GM12878 (cell line): Measurements from ENCODE around the gene MYLIP. TPM values are rescaled to one million over a fixed set of nuclear protein-coding genes. Genes with fewer than 3 reads are reported as not detected.

Experiments used
- BACH1 ChIP-seq: fragments of 450-650 bp; IDR thresholded peaks from 2 replicates; pipeline ENCODE4 v1.6.1; 2017; ENCODE audit warnings: mild to moderate bottlenecking, borderline replicate concordance
- BHLHE40 ChIP-seq, 2 experiments: fragments of 450-650 bp in 1 of 2; IDR thresholded peaks; 2 replicates each; pipeline ENCODE4 v1.6.1; 2011 to 2017; ENCODE audit warnings: low read depth in 2 of 2, borderline replicate concordance in 1 of 2, improper control_type of control experiment in 1 of 2, low read length in 1 of 2, mild to moderate bottlenecking in 1 of 2
- CBX3 ChIP-seq: fragments of 200-600 bp; sonication (generic); IDR thresholded peaks from 2 replicates; pipeline ENCODE4 v1.6.1; 2016; ENCODE audit warnings: low read depth, borderline replicate concordance
- JUND ChIP-seq: IDR thresholded peaks from 2 replicates; pipeline ENCODE4 v1.6.1; 2012; ENCODE audit warnings: low read depth, mild to moderate bottlenecking, low read length, improper control_type of control experiment, moderate library complexity
- LARP7 ChIP-seq: fragments of 450-650 bp; IDR thresholded peaks from 2 replicates; pipeline ENCODE4 v1.6.1; 2017; ENCODE audit warnings: mild to moderate bottlenecking
- NR2C2 ChIP-seq: IDR thresholded peaks from 2 replicates; pipeline ENCODE4 v1.6.1; 2011; ENCODE audit warnings: borderline replicate concordance, low read depth; ENCODE audit not compliant: control insufficient read depth, insufficient read length
- PRDM15 ChIP-seq: fragments of 450-650 bp; formaldehyde crosslinking; IDR thresholded peaks from 2 replicates; pipeline ENCODE4 v1.4.0; 2020; ENCODE audit warnings: mild to moderate bottlenecking, moderate library complexity
- RAD51 ChIP-seq: fragments of 450-650 bp; IDR thresholded peaks from 2 replicates; pipeline ENCODE4 v1.6.1; 2016; ENCODE audit warnings: moderate library complexity, mild to moderate bottlenecking, inconsistent platforms
- RELB ChIP-seq: fragments of 450-650 bp; IDR thresholded peaks from 2 replicates; pipeline ENCODE4 v1.6.1; 2017; ENCODE audit warnings: low read depth, mild to moderate bottlenecking, moderate library complexity
- RFX5 ChIP-seq: IDR thresholded peaks from 2 replicates; pipeline ENCODE4 v1.6.1; 2011; ENCODE audit warnings: low read depth, low read length, improper control_type of control experiment
- SUZ12 ChIP-seq: fragments of 200-600 bp; sonication (generic); IDR thresholded peaks from one replicate; pipeline ENCODE4 v1.6.1; 2018; ENCODE audit warnings: antibody characterized with exemption, mild to moderate bottlenecking; ENCODE audit not compliant: unreplicated experiment
- TCF12 ChIP-seq: IDR thresholded peaks from 2 replicates; pipeline ENCODE4 v1.6.1; 2011; ENCODE audit warnings: low read depth, mild to moderate bottlenecking, low read length
- YY1 ChIP-seq: IDR thresholded peaks from 2 replicates; pipeline ENCODE4 v1.6.1; 2011; ENCODE audit warnings: low read depth, mild to moderate bottlenecking, low read length
- ZBED1 ChIP-seq: IDR thresholded peaks from 2 replicates; pipeline ENCODE4 v1.6.1; 2016; ENCODE audit warnings: borderline replicate concordance
- ZNF217 ChIP-seq: fragments of 450-650 bp; IDR thresholded peaks from 2 replicates; pipeline ENCODE4 v1.6.1; 2017; ENCODE audit warnings: antibody characterized with exemption, mild to moderate bottlenecking
- ZNF622 ChIP-seq: fragments of 450-650 bp; IDR thresholded peaks from 2 replicates; pipeline ENCODE4 v1.6.1; 2017; ENCODE audit warnings: mild to moderate bottlenecking, inconsistent platforms
- polyA plus RNA-seq, 11 experiments: library from polyadenylated mRNA; depleted of rRNA in 4 of 11; unstranded in 6 of 11; stranded (reverse) in 5 of 11; fragments of >200 nt; fragmentation: Nextera tagmentation in 4 of 11; fragmentation: Illumina TruSeq in 1 of 11; extraction: Ambion mirVana in 4 of 11; extraction: Trizol in 1 of 11; gene quantifications; 1 replicate in 1 of 11; 2 replicates in 10 of 11; pipeline versions ENCODE4 v1.2.1 to v1.2.3, GENCODE V29; 2011 to 2016; ENCODE audit warnings: inconsistent platforms in 2 of 11, missing spikeins in 2 of 11, low read depth in 1 of 11
- total RNA-seq, 4 experiments: library from RNA; depleted of rRNA in 3 of 4; stranded (reverse); fragments of >200 nt in 3 of 4; fragmentation: Illumina TruSeq in 1 of 4; extraction: Trizol in 1 of 4; gene quantifications; 2 replicates each; pipeline versions ENCODE4 v1.2.1 to v1.2.3, GENCODE V29; 2013 to 2021
- TF ChIP-seq, protein P1 (sequence below): fragments of 450-650 bp; IDR thresholded peaks from 2 replicates; pipeline ENCODE4 v1.6.1; 2017; ENCODE audit warnings: antibody characterized with exemption, mild to moderate bottlenecking, moderate library complexity
- TF ChIP-seq, protein P2 (sequence below): IDR thresholded peaks from 2 replicates; pipeline ENCODE4 v1.6.1; 2011; ENCODE audit warnings: low read depth, mild to moderate bottlenecking, low read length, moderate library complexity, borderline replicate concordance; ENCODE audit errors: extremely low read depth
- TF ChIP-seq, protein P3 (sequence below): fragments of 450-650 bp; IDR thresholded peaks from 2 replicates; pipeline ENCODE4 v1.6.1; 2017; ENCODE audit warnings: mild to moderate bottlenecking

The MYLIP gene
- total and polyA plus RNA-seq, 10 of the 15 experiments (the other 5 are each of a cell fraction or from before 2014, with no cell fraction given): 5.3 to 123 (median 12.5) TPM

DNA sequence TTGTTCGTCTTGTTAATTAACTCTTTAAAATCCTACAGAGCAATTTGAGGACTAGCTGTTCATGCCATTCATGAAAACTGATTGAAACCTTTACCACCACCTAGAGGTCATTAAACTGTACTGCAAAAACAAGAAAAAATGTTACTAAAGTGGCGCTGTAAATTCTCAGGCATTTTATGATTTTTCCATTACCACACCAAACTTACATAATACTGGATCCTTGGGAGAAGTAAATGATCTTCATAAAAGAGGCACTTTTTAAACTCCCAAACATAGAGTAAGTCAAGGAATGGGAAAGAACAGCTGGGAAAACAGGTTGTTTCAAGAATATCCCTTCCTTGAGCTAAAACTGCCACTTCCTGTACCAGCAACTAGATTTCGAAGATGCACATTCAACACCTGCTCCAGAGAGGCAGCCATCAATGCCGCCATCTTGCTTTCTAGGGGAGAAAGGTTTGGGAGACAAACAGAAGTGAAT, 54.3 kb downstream of the MYLIP start (continued):
- TF ChIP-seq RELB (0 out of 2 replicates have a peak, but pooled peaks have one; percentile 37), ZNF622 (no peak), TCF12 (0 out of 2 replicates have a peak, but pooled peaks have one; percentile 15), ZNF217 (no peak), YY1 (peak; percentile 86), CBX3 (no peak), BHLHE40 (IDR thresholded peaks at IDR 0.05; ENCODE audit: borderline replicate concordance in 1 of 2, low read depth in 2 of 2, low read length in 1 of 2) (no peak), PRDM15 (CRISPR knock-in tag) (no peak), LARP7 (no peak), SUZ12 (no peak), RAD51 (no peak), NR2C2 (no peak), RFX5 (no peak), ZBED1 (no peak), JUND (no peak), BACH1 (no peak)
- TF ChIP-seq, protein P1, sequence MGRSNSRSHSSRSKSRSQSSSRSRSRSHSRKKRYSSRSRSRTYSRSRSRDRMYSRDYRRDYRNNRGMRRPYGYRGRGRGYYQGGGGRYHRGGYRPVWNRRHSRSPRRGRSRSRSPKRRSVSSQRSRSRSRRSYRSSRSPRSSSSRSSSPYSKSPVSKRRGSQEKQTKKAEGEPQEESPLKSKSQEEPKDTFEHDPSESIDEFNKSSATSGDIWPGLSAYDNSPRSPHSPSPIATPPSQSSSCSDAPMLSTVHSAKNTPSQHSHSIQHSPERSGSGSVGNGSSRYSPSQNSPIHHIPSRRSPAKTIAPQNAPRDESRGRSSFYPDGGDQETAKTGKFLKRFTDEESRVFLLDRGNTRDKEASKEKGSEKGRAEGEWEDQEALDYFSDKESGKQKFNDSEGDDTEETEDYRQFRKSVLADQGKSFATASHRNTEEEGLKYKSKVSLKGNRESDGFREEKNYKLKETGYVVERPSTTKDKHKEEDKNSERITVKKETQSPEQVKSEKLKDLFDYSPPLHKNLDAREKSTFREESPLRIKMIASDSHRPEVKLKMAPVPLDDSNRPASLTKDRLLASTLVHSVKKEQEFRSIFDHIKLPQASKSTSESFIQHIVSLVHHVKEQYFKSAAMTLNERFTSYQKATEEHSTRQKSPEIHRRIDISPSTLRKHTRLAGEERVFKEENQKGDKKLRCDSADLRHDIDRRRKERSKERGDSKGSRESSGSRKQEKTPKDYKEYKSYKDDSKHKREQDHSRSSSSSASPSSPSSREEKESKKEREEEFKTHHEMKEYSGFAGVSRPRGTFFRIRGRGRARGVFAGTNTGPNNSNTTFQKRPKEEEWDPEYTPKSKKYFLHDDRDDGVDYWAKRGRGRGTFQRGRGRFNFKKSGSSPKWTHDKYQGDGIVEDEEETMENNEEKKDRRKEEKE: no peak
- TF ChIP-seq, protein P2, sequence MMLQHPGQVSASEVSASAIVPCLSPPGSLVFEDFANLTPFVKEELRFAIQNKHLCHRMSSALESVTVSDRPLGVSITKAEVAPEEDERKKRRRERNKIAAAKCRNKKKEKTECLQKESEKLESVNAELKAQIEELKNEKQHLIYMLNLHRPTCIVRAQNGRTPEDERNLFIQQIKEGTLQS: no peak
- TF ChIP-seq, protein P3, sequence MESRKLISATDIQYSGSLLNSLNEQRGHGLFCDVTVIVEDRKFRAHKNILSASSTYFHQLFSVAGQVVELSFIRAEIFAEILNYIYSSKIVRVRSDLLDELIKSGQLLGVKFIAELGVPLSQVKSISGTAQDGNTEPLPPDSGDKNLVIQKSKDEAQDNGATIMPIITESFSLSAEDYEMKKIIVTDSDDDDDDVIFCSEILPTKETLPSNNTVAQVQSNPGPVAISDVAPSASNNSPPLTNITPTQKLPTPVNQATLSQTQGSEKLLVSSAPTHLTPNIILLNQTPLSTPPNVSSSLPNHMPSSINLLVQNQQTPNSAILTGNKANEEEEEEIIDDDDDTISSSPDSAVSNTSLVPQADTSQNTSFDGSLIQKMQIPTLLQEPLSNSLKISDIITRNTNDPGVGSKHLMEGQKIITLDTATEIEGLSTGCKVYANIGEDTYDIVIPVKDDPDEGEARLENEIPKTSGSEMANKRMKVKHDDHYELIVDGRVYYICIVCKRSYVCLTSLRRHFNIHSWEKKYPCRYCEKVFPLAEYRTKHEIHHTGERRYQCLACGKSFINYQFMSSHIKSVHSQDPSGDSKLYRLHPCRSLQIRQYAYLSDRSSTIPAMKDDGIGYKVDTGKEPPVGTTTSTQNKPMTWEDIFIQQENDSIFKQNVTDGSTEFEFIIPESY: no peak
